HepG2 (cell line): ENCODE results near the gene MYO7B. TPM values are rescaled to one million over a fixed set of nuclear protein-coding genes. Genes with fewer than 3 reads are reported as not detected.

Experiments used
- BATF2 ChIP-seq: sonication (generic); formaldehyde crosslinking; IDR thresholded peaks from 2 replicates; pipeline ENCODE4 v1.8.0; 2022; ENCODE audit warnings: mild to moderate bottlenecking, missing genetic modification reagents, moderate library complexity
- FOXO4 ChIP-seq: sonication (generic); formaldehyde crosslinking; conservative IDR thresholded peaks from 2 replicates; pipeline ENCODE4 v1.8.1; 2023; ENCODE audit warnings: missing genetic modification reagents
- KDM1A ChIP-seq: IDR thresholded peaks from 2 replicates; pipeline ENCODE4 v1.6.1; 2016; ENCODE audit warnings: missing compliant biosample characterization
- KLF15 ChIP-seq: sonication (generic); formaldehyde crosslinking; IDR thresholded peaks from 2 replicates; pipeline ENCODE4 v1.8.1; 2023; ENCODE audit warnings: borderline replicate concordance, mild to moderate bottlenecking, inconsistent platforms, missing genetic modification reagents, mixed read lengths
- MYNN ChIP-seq: sonication (generic); formaldehyde crosslinking; IDR thresholded peaks from 2 replicates; pipeline ENCODE4 v1.4.0; 2020; ENCODE audit warnings: mild to moderate bottlenecking, low read depth, missing genetic modification reagents
- PRDM15 ChIP-seq: sonication (generic); formaldehyde crosslinking; IDR thresholded peaks from 2 replicates; pipeline ENCODE4 v1.4.0; 2020; ENCODE audit warnings: missing genetic modification reagents
- ZBTB20 ChIP-seq: sonication (generic); formaldehyde crosslinking; IDR thresholded peaks from 2 replicates; pipeline ENCODE4 v1.8.1; 2023; ENCODE audit warnings: missing genetic modification reagents, low read depth, mild to moderate bottlenecking, borderline replicate concordance
- ZNF142 ChIP-seq: sonication (generic); formaldehyde crosslinking; IDR thresholded peaks from 2 replicates; pipeline ENCODE4 v1.4.0; 2020; ENCODE audit warnings: missing genetic modification reagents
- ZNF564 ChIP-seq: sonication (generic); formaldehyde crosslinking; IDR thresholded peaks from 2 replicates; pipeline ENCODE4 v1.8.1; 2023; ENCODE audit warnings: mild to moderate bottlenecking, missing genetic modification reagents
- ZNF605 ChIP-seq: sonication (generic); formaldehyde crosslinking; IDR thresholded peaks from 2 replicates; pipeline ENCODE4 v1.8.0; 2022; ENCODE audit warnings: mild to moderate bottlenecking, missing genetic modification reagents
- ZSCAN22 ChIP-seq: sonication (generic); formaldehyde crosslinking; IDR thresholded peaks from 2 replicates; pipeline ENCODE4 v1.4.0; 2020; ENCODE audit warnings: mild to moderate bottlenecking, missing genetic modification reagents
- ZUFSP ChIP-seq: sonication (generic); formaldehyde crosslinking; IDR thresholded peaks from 2 replicates; pipeline ENCODE4 v1.9.0; 2021; ENCODE audit warnings: missing genetic modification reagents, mild to moderate bottlenecking, borderline replicate concordance
- polyA plus RNA-seq, 8 experiments: library from polyadenylated mRNA; depleted of rRNA in 3 of 8; stranded (reverse) in 7 of 8; unstranded in 1 of 8; fragments of >200 nt; fragmentation: Illumina TruSeq in 4 of 8; extraction: Trizol in 4 of 8; gene quantifications; 2 replicates each; pipeline versions ENCODE4 v1.2.1 to v1.2.3, GENCODE V29; 2011 to 2016; ENCODE audit warnings: low read depth in 4 of 8, missing spikeins in 1 of 8, mixed read lengths in 1 of 8; ENCODE audit not compliant: insufficient read depth in 1 of 8
- total RNA-seq, 5 experiments: library from RNA; depleted of rRNA; stranded (reverse); fragments of >200 nt; fragmentation: Illumina TruSeq; extraction: Trizol; gene quantifications; 2 replicates each; pipeline ENCODE4 v1.2.3, GENCODE V29; 2016; ENCODE audit warnings: low read depth in 1 of 5

Gene MYO7B
- total and polyA plus RNA-seq, 2 of the 13 experiments (the other 11 are each of a cell fraction or from before 2014, with no cell fraction given) = not detected

- TF ChIP-seq BATF2 (CRISPR knock-in tag) = no peak
- TF ChIP-seq FOXO4 (CRISPR knock-in tag) = no peak
- no peak for TF ChIP-seq ZUFSP
- no peak for TF ChIP-seq ZNF564 (CRISPR knock-in tag)
- no peak for TF ChIP-seq ZSCAN22 (CRISPR knock-in tag)
- no peak for TF ChIP-seq KLF15 (CRISPR knock-in tag)
- no peak for TF ChIP-seq ZNF142 (CRISPR knock-in tag)
- no peak for TF ChIP-seq PRDM15
- TF ChIP-seq ZNF605 (CRISPR knock-in tag) = no peak
- no peak for TF ChIP-seq KDM1A (CRISPR knock-in tag)
- no peak for TF ChIP-seq ZBTB20 (CRISPR knock-in tag)
- TF ChIP-seq MYNN (CRISPR knock-in tag) = no peak
These were observed 104.9 kb downstream of the MYO7B start (continued) for GRCh38 chr2:127640082-127641072.
